Subcutaneous abdominal adipose tissue (tissue), 5 donors: Measurements from ENCODE around the gene GPC3.
"Not testable (repeated sequence)": the region's sequence is repeated elsewhere in the genome, so short reads cannot be mapped to it uniquely, and the experiment has no call there.

Source experiments
- H3K27ac ChIP-seq: one replicate; pipeline ENCODE4 v1.7.0; 2013; ENCODE audit warnings: low read depth, mild to moderate bottlenecking, inconsistent platforms, low read length, moderate library complexity
- H3K27me3 ChIP-seq, 5 donors: one replicate each; pipeline ENCODE4 v1.7.0; 2013; ENCODE audit warnings: low read length in 5 of 5, inconsistent platforms in 1 of 5; ENCODE audit not compliant: control insufficient read depth in 5 of 5, insufficient read depth in 4 of 5
- H3K36me3 ChIP-seq, 5 donors: one replicate each; pipeline ENCODE4 v1.7.0; 2013; ENCODE audit warnings: low read length in 5 of 5; ENCODE audit not compliant: control insufficient read depth in 5 of 5, insufficient read depth in 5 of 5
- H3K4me1 ChIP-seq, 5 donors: one replicate each; pipeline ENCODE4 v1.7.0; 2013; ENCODE audit warnings: low read length in 5 of 5, mild to moderate bottlenecking in 3 of 5, moderate library complexity in 1 of 5; ENCODE audit not compliant: control insufficient read depth in 5 of 5, insufficient read depth in 5 of 5
- H3K4me3 ChIP-seq, 5 donors: one replicate each; pipeline ENCODE4 v1.7.0; 2013; ENCODE audit warnings: low read length in 5 of 5, low read depth in 1 of 5
- H3K9ac ChIP-seq, 5 donors: one replicate each; pipeline ENCODE4 v1.7.0; 2013; ENCODE audit warnings: low read length in 5 of 5, mild to moderate bottlenecking in 4 of 5, moderate library complexity in 3 of 5
- H3K9me3 ChIP-seq, 5 donors: one replicate each; pipeline ENCODE4 v1.7.0; 2013; ENCODE audit warnings: low read length in 5 of 5; ENCODE audit not compliant: control insufficient read depth in 5 of 5
- donor health status: healthy.
- donor health status: healthy.
- donor health status: healthy.
- donor health status: healthy.
- donor health status: healthy.

The GPC3 gene

DNA sequence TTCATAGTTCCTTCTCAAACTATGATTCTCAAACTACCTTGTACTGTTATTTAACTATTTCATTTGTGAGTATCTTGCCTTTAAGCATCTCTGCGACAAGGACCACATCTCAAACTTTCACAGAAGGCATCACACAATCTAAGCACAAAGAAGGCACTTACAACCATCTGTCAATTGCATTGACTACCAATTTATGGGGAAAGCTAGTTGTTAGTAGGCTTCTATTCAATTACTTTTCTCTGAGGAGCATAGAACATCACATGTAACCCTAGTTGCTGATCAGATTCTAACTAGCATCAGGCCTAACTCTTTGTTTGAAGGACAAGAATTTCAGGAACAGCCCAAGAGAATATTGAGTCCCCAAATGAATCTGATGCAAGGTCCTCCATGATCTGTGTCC lies 74.9 kb downstream of the GPC3 start:
- peaks cover 0 to 6% (median 0%) of the 10 kb centered on the region in 5 donors for H3K27me3 ChIP-seq
- H3K9me3 ChIP-seq, result peaks cover 0 to 3% (median 0%) of the 10 kb centered on the region in 5 donors
- no peak overlapping the region for H3K9ac ChIP-seq
- H3K4me3 ChIP-seq, result no peak overlapping the region
- no peaks in the 10 kb centered on the region for H3K36me3 ChIP-seq
- no peak overlapping the region for H3K27ac ChIP-seq
- H3K4me1 ChIP-seq, result peaks cover 0 to 3% (median 0%) of the 10 kb centered on the region in 5 donors

- Histone ChIP-seq H3K9me3 (peaks cover 0 to 3% (median 0%) of the 10 kb centered on the region in 5 donors), H3K9ac (no peak overlapping the region), H3K4me1 (peaks cover 0 to 3% (median 0%) of the 10 kb centered on the region in 5 donors), H3K36me3 (no peaks in the 10 kb centered on the region), H3K27me3 (peaks cover 0 to 6% (median 0%) of the 10 kb centered on the region in 5 donors), H3K4me3 (no peak overlapping the region), H3K27ac (no peak overlapping the region)
These were observed 75.5 kb downstream of the GPC3 start for GRCh38 chrX:133909888-133910287.

DNA sequence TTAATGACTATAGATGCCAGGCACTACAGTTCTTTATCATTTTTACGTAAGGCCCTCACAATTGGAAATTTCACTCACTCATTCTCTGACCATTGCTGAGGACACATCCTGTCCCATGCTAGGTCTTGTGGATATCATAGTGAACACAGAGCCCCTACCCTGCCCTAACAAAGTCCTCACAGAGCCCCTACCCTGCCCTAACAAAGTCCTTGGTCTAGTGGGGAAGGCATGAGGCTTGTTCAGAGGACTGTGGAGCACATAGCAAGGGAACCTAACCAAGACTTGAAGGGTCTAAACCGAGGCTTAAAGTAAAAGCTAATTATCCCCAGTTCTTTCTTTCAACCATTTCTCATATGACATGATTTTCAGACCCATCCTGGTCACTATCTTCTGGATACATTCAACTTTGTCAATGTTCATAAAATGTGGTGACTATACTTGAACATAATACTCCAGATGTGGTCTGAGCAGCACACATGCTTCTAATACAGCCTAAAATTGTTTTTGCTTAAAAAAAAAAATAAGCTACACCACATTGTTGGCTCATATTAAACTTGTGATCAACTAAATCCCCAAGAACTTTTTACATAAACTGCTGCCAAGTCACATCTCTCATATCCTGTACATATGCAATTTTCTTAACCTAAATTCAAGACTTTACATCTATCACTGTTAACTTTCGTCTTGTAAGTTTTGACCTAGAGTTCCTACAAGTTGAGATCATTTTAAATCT lies 77.0 kb downstream of the GPC3 start:
- Histone ChIP-seq H3K9ac (no peak overlapping the region), H3K27me3 (peaks cover 0 to 12% (median 5%) of the 10 kb centered on the region in 5 donors), H3K9me3 (no peaks in the 10 kb centered on the region), H3K36me3 (no peaks in the 10 kb centered on the region), H3K4me3 (no peak overlapping the region), H3K27ac (no peak overlapping the region), H3K4me1 (peaks cover 0 to 3% (median 0%) of the 10 kb centered on the region in 5 donors)

DNA sequence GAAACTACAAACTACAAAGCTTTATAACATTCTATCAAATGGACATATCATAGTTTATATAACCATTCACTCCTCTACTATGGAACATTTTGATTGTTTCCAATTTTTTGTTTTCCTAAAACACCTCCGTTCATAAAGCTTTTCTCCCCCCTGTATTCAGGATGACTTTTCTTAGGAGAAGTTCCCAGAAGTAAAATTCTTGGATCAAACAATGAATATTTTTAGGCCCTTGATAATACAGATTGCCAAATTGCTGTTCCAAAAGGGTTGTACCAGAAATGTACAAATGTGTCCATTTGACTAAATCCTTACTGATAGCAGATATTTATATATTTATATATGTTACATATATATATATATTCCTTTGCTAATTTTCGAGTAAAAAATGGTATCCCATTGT lies 77.8 kb downstream of the GPC3 start:
- peaks cover 0 to 8% (median 2%) of the 10 kb centered on the region in 5 donors for H3K27me3 ChIP-seq
- H3K36me3 ChIP-seq, result no peaks in the 10 kb centered on the region
- no peak overlapping the region for H3K27ac ChIP-seq
- no peaks in the 10 kb centered on the region for H3K9me3 ChIP-seq
- no peak overlapping the region for H3K9ac ChIP-seq
- H3K4me3 ChIP-seq, result no peak overlapping the region
- peaks cover 0 to 3% (median 0%) of the 10 kb centered on the region in 5 donors for H3K4me1 ChIP-seq

- H3K9me3 ChIP-seq, result no peaks in the 10 kb centered on the region
- H3K4me1 ChIP-seq, result peaks cover 0 to 3% (median 0%) of the 10 kb centered on the region in 5 donors
- no peaks in the 10 kb centered on the region for H3K36me3 ChIP-seq
- H3K27me3 ChIP-seq, result peaks cover 0 to 8% (median 2%) of the 10 kb centered on the region in 5 donors
- H3K4me3 ChIP-seq, result no peak overlapping the region
- no peak overlapping the region for H3K27ac ChIP-seq
- no peak overlapping the region for H3K9ac ChIP-seq
These were observed 80.1 kb downstream of the GPC3 start for GRCh38 chrX:133905305-133905704.

- Histone ChIP-seq H3K36me3 (no peaks in the 10 kb centered on the region), H3K4me1 (no peaks in the 10 kb centered on the region), H3K4me3 (no peak overlapping the region), H3K9me3 (no peaks in the 10 kb centered on the region), H3K27me3 (peaks cover 0 to 4% (median 0%) of the 10 kb centered on the region in 5 donors), H3K27ac (no peak overlapping the region), H3K9ac (no peak overlapping the region)
These were observed 87.7 kb downstream of the GPC3 start for GRCh38 chrX:133897593-133898163.

- no peaks in the 10 kb centered on the region for H3K27me3 ChIP-seq
- no peaks in the 10 kb centered on the region for H3K9me3 ChIP-seq
- H3K36me3 ChIP-seq, result no peaks in the 10 kb centered on the region
- no peaks in the 10 kb centered on the region for H3K4me1 ChIP-seq
- no peak overlapping the region for H3K9ac ChIP-seq
- H3K27ac ChIP-seq, result no peak overlapping the region
- no peak overlapping the region for H3K4me3 ChIP-seq
These were observed 93.1 kb downstream of the GPC3 start for GRCh38 chrX:133892337-133892736.

- Histone ChIP-seq H3K36me3 (no peaks in the 10 kb centered on the region), H3K27me3 (peaks cover 0 to 3% (median 0%) of the 10 kb centered on the region in 5 donors), H3K4me3 (no peak overlapping the region)
These were observed 96.4 kb downstream of the GPC3 start for GRCh38 chrX:133888984-133889383.

GRCh38 chrX:133888084-133888483 lies 97.3 kb downstream of the GPC3 start:
- not testable (repeated sequence) for H3K9me3 ChIP-seq, H3K4me1 ChIP-seq, H3K27ac ChIP-seq

More at GRCh38 chrX:133888984-133889383, 96.4 kb downstream of the GPC3 start:
- H3K4me1 ChIP-seq, result no peaks in the 10 kb centered on the region
- no peak overlapping the region for H3K9ac ChIP-seq
- no peak overlapping the region for H3K27ac ChIP-seq
- no peaks in the 10 kb centered on the region for H3K9me3 ChIP-seq

More at GRCh38 chrX:133888084-133888483, 97.3 kb downstream of the GPC3 start:
- H3K36me3 ChIP-seq, H3K9ac ChIP-seq, H3K27me3 ChIP-seq, H3K4me3 ChIP-seq: not testable (repeated sequence)
